GM12878 (cell line): Measurements from ENCODE around the gene TBC1D23. TPM values are rescaled to one million over a fixed set of nuclear protein-coding genes. Genes with fewer than 3 reads are reported as not detected.

Source experiments
- ATAC-seq: fragments of 200-7000 bp; cut with Tn5 transposase; 3 replicates; pipeline ENCODE4 v1.9.1; 2020; ENCODE audit warnings: mild to moderate bottlenecking, moderate library complexity
- BruUV-seq: library from RNA; stranded (reverse); fragments of 400-500 nt; replicated peaks from 2 replicates; lab custom pipeline; 2021; lab: Mats Ljungman, UMichigan
- CTCF ChIA-PET: fragments of 300-600 bp; sonication (Branson Sonifier 250); formaldehyde crosslinking; extraction: SDS; loops from one replicate; lab custom pipeline; 2021; ENCODE audit warnings: inconsistent platforms; lab: Yijun Ruan, JAX
- POLR2A ChIA-PET: fragments of 350-600 bp; formaldehyde crosslinking; extraction: SDS; loops from one replicate; lab custom pipeline; 2021; ENCODE audit warnings: inconsistent platforms; lab: Charles Lee
- RAD21 ChIA-PET: fragments of 300-600 bp; sonication (Branson Sonifier 250); formaldehyde crosslinking; loops from one replicate; lab custom pipeline; 2023; ENCODE audit warnings: antibody characterized with exemption; ENCODE audit not compliant: unreplicated experiment; lab: Charles Lee
- SMC1A ChIA-PET: fragments of 300-600 bp; sonication (Branson Sonifier 250); formaldehyde crosslinking; loops from one replicate; lab custom pipeline; 2023; ENCODE audit not compliant: unreplicated experiment, uncharacterized antibody; lab: Charles Lee
- DNase-seq: peaks from one replicate; pipeline ENCODE4 v3.0.0-alpha.2; 2011; ENCODE audit warnings: low read depth, low spot score
- FAIRE-seq: peaks from 3 replicates; lab custom pipeline; 2011; peaks lifted over from hg19 to GRCh38; lab: Jason Lieb, UNC
- H2AFZ ChIP-seq: 2 replicates; pipeline ENCODE4 v1.6.0; 2011; ENCODE audit warnings: low read depth, low read length, control low read depth; ENCODE audit not compliant: control insufficient read depth
- H3K27ac ChIP-seq: 2 replicates; pipeline ENCODE4 v1.5.1; 2011; ENCODE audit warnings: control low read depth; ENCODE audit not compliant: control insufficient read depth, insufficient read depth
- H3K27me3 ChIP-seq, 2 experiments: replicated peaks in 1 of 2; 2 replicates each; pipeline versions ENCODE4 v1.6.0 to v1.6.1; 2011; ENCODE audit warnings: low read length in 1 of 2; ENCODE audit not compliant: control insufficient read depth in 2 of 2, insufficient read depth in 2 of 2
- H3K36me3 ChIP-seq, 2 experiments: 2 replicates each; pipeline ENCODE4 v1.5.1; 2011; ENCODE audit warnings: low read length in 1 of 2; ENCODE audit not compliant: control insufficient read depth in 2 of 2, insufficient read depth in 2 of 2
- H3K4me1 ChIP-seq: 2 replicates; pipeline ENCODE4 v1.6.1; 2011; ENCODE audit warnings: mild to moderate bottlenecking, low read length, moderate library complexity, mixed read lengths; ENCODE audit not compliant: control insufficient read depth, insufficient read depth
- H3K4me2 ChIP-seq: 2 replicates; pipeline ENCODE4 v1.6.0; 2011; ENCODE audit warnings: control low read depth; ENCODE audit not compliant: control insufficient read depth, insufficient read depth
- H3K4me3 ChIP-seq: fragments of 200-600 bp; sonication (generic); 2 replicates; pipeline ENCODE4 v1.5.1; 2016
- H3K79me2 ChIP-seq: 2 replicates; pipeline ENCODE4 v1.6.0; 2011; ENCODE audit warnings: low read length; ENCODE audit not compliant: control insufficient read depth, insufficient read depth
- H3K9ac ChIP-seq: 2 replicates; pipeline ENCODE4 v1.8.0; 2011; ENCODE audit warnings: low read length, control low read depth, mixed read lengths; ENCODE audit not compliant: control insufficient read depth, insufficient read depth
- H3K9me3 ChIP-seq: replicated peaks from 3 replicates; pipeline ENCODE4 v1.5.1; 2011; ENCODE audit warnings: mild to moderate bottlenecking, low read length; ENCODE audit not compliant: control insufficient read depth, insufficient read depth
- H4K20me1 ChIP-seq: 2 replicates; pipeline ENCODE4 v1.6.0; 2011; ENCODE audit not compliant: control insufficient read depth, insufficient read depth
- ASH2L ChIP-seq: fragments of 300-600, 200-600 bp; sonication (generic); IDR thresholded peaks from 2 replicates; pipeline ENCODE4 v1.6.1; 2017; ENCODE audit warnings: low read depth, mild to moderate bottlenecking, borderline replicate concordance
- BACH1 ChIP-seq: fragments of 450-650 bp; IDR thresholded peaks from 2 replicates; pipeline ENCODE4 v1.6.1; 2017; ENCODE audit warnings: mild to moderate bottlenecking, borderline replicate concordance
- MEF2A ChIP-seq: IDR thresholded peaks from 2 replicates; pipeline ENCODE4 v1.6.1; 2011; ENCODE audit warnings: low read depth, mild to moderate bottlenecking, low read length, moderate library complexity; ENCODE audit not compliant: insufficient read depth
- NFIC ChIP-seq: IDR thresholded peaks from 2 replicates; pipeline ENCODE4 v1.6.1; 2012; ENCODE audit warnings: low read depth, mild to moderate bottlenecking, inconsistent platforms, low read length, moderate library complexity
- WGBS: methylation state at CpG from one replicate; pipeline ENCODE4 v1.1.6; 2016; ENCODE audit warnings: low lambda C conversion rate; ENCODE audit not compliant: insufficient replicate concordance, insufficient coverage; ENCODE audit errors: missing lambda C conversion rate; 5-methylcytosine and 5-hydroxymethylcytosine counted together
- in situ Hi-C: fragments of 300-500 bp; cut with MboI; formaldehyde crosslinking; loops from 9 replicates; pipeline ENCODE4 v1.14.3; 2018; ENCODE audit warnings: mixed read lengths
- intact Hi-C: fragments of 100-400 bp; cut with micrococcal nuclease; formaldehyde crosslinking; loops from one replicate; pipeline ENCODE4 v1.14.2; 2022; ENCODE audit not compliant: unreplicated experiment
- polyA plus RNA-seq, 11 experiments: library from polyadenylated mRNA; depleted of rRNA in 4 of 11; unstranded in 6 of 11; stranded (reverse) in 5 of 11; fragments of >200 nt; fragmentation: Nextera tagmentation in 4 of 11; fragmentation: Illumina TruSeq in 1 of 11; extraction: Ambion mirVana in 4 of 11; extraction: Trizol in 1 of 11; gene quantifications; 1 replicate in 1 of 11; 2 replicates in 10 of 11; pipeline versions ENCODE4 v1.2.1 to v1.2.3, GENCODE V29; 2011 to 2016; ENCODE audit warnings: inconsistent platforms in 2 of 11, missing spikeins in 2 of 11, low read depth in 1 of 11
- total RNA-seq, 4 experiments: library from RNA; depleted of rRNA in 3 of 4; stranded (reverse); fragments of >200 nt in 3 of 4; fragmentation: Illumina TruSeq in 1 of 4; extraction: Trizol in 1 of 4; gene quantifications; 2 replicates each; pipeline versions ENCODE4 v1.2.1 to v1.2.3, GENCODE V29; 2013 to 2021
- TF ChIP-seq, protein P1 (sequence below): IDR thresholded peaks from 2 replicates; pipeline ENCODE4 v1.6.1; 2011; ENCODE audit warnings: mild to moderate bottlenecking, low read depth, low read length, moderate library complexity; ENCODE audit not compliant: insufficient replicate concordance
- TF ChIP-seq, protein P2 (sequence below): fragments of 150-350 bp; IDR thresholded peaks from 2 replicates; pipeline ENCODE4 v1.6.1; 2016; ENCODE audit warnings: low read depth, low read length
- TF ChIP-seq, protein P3 (sequence below): IDR thresholded peaks from 2 replicates; pipeline ENCODE4 v1.6.1; 2011; ENCODE audit warnings: borderline replicate concordance, low read depth, mild to moderate bottlenecking, moderate library complexity, mixed read lengths, low read length; ENCODE audit not compliant: insufficient read depth; ENCODE audit errors: extremely low read length
- TF ChIP-seq, protein P4 (sequence below): fragments of 450-650 bp; IDR thresholded peaks from 2 replicates; pipeline ENCODE4 v1.6.1; 2017; ENCODE audit warnings: borderline replicate concordance

TBC1D23 gene
- total and polyA plus RNA-seq, 10 of the 15 experiments (the other 5 are each of a cell fraction or from before 2014, with no cell fraction given), result 8.2 to 23.2 (median 16.6) TPM

DNA sequence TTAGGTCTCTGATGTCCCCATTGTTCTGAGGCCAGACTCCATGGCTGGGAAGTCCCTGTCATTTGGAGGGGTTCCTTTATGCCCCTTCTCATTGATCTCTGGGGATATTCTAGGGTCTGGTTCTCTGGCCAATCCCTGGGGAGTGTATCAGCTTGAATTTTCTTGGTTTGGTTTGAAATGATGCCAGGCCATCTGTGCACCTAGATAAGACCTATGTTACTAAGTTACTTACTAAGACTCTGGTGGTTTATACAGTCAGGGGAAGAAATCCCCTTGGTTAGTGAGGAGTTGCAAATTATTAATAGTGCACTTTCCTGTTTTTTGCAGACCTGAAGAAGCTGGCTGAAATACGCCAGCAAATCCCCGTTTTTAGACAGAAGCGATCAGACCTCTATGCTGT lies 94.1 kb downstream of the TBC1D23 start:
- POLR2A ChIA-PET, result interaction anchor here (0.8 to 1.1 kb wide), 2 partner anchors 8 to 19 kb away, joined by 3 read pairs; no protein-coding TSS in a partner anchor
- BruUV-seq, result no TSS peak
- no peaks in the 10 kb centered on the region for H3K4me1 ChIP-seq
- FAIRE-seq (no peak), ATAC-seq (no peak), DNase-seq (no peak)
- H3K27me3 ChIP-seq, result no peaks in the 10 kb centered on the region
- WGBS, result 95% methylated on average over 3 of the region's 3 CpGs
- peaks cover 8 to 26% of the 10 kb centered on the region in 2 experiments for H3K36me3 ChIP-seq
- intact Hi-C loops (no loop called here), in situ Hi-C loops (no loop called here)
- no peak overlapping the region for H3K4me2 ChIP-seq
- RAD21 ChIA-PET, result interaction anchor here (1.5 kb wide), 1 partner anchor 22 kb away, joined by 3 read pairs; no protein-coding TSS in a partner anchor
- SMC1A ChIA-PET, result interaction anchor here (0.6 to 1.6 kb wide), 3 partner anchors 15 to 287 kb away, joined by 3 read pairs; no protein-coding TSS in a partner anchor
- H3K4me3 ChIP-seq, result no peak overlapping the region
- no peak overlapping the region for H3K27ac ChIP-seq
- H2AFZ ChIP-seq, result no peak overlapping the region
- H3K79me2 ChIP-seq, result no peaks in the 10 kb centered on the region
- CTCF ChIA-PET, result interaction anchor here (0.6 to 1.8 kb wide), 5 partner anchors 8 to 522 kb away, joined by 3 to 5 read pairs (median 4); no protein-coding TSS in a partner anchor
- no peaks in the 10 kb centered on the region for H4K20me1 ChIP-seq
- no peak overlapping the region for H3K9ac ChIP-seq
- H3K9me3 ChIP-seq, result peaks cover 5% of the 10 kb centered on the region; the same call in 2 of the 3 replicates
- TF ChIP-seq ASH2L, result no peak
- TF ChIP-seq, protein P1, sequence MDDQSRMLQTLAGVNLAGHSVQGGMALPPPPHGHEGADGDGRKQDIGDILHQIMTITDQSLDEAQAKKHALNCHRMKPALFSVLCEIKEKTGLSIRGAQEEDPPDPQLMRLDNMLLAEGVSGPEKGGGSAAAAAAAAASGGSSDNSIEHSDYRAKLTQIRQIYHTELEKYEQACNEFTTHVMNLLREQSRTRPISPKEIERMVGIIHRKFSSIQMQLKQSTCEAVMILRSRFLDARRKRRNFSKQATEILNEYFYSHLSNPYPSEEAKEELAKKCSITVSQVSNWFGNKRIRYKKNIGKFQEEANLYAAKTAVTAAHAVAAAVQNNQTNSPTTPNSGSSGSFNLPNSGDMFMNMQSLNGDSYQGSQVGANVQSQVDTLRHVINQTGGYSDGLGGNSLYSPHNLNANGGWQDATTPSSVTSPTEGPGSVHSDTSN, result no peak
- TF ChIP-seq NFIC, result no peak
- TF ChIP-seq BACH1, result no peak

DNA sequence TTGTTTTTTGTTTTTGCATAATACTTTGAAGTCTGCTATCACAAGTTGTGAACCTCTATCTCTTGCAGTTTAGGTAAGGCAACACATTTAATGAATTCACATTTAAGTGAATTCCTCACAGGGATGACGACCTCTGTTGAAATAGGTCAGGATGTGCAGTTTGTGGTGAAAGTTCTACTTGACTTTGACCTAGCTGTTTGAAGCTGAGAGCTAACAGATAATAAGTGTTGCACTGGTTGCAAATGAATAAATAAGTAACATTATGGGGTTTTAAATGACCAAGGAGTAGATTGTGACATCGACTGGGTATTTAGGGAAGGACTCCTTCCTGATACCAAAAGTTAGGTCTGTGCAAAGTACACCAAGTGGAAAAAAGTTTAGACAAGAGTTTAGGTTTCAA lies 97.6 kb downstream of the TBC1D23 start:
- ChIA-PET POLR2A (interaction anchor here (0.6 kb wide), 1 partner anchor 831 kb away, joined by 3 read pairs; no protein-coding TSS in a partner anchor), RAD21 (no interaction called here), CTCF (interaction anchor here (1.0 kb wide), 3 partner anchors 13 to 234 kb away, joined by 3 to 4 read pairs (median 3); partner anchors contain the start of gene LNP1), SMC1A (interaction anchor here (0.7 to 1.8 kb wide), 5 partner anchors 9 to 104 kb away, joined by 3 to 5 read pairs (median 3); no protein-coding TSS in a partner anchor)
- no peak overlapping the region for H3K4me3 ChIP-seq
- no peak overlapping the region for H2AFZ ChIP-seq
- peaks cover 1 to 21% of the 10 kb centered on the region in 2 experiments for H3K36me3 ChIP-seq
- DNase-seq (no peak), FAIRE-seq (no peak), ATAC-seq (no peak)
- intact Hi-C loops (no loop called here), in situ Hi-C loops (no loop called here)
- no peak overlapping the region for H3K4me2 ChIP-seq
- H3K9ac ChIP-seq, result no peak overlapping the region
- H3K79me2 ChIP-seq, result no peaks in the 10 kb centered on the region
- WGBS, result 97% methylated on average over 2 of the region's 2 CpGs
- H3K9me3 ChIP-seq, result no peaks in the 10 kb centered on the region
- BruUV-seq, result no TSS peak
- no peaks in the 10 kb centered on the region for H4K20me1 ChIP-seq
- H3K27ac ChIP-seq, result no peak overlapping the region
- H3K27me3 ChIP-seq, result no peaks in the 10 kb centered on the region
- no peaks in the 10 kb centered on the region for H3K4me1 ChIP-seq
- no peak for TF ChIP-seq MEF2A
- TF ChIP-seq, protein P2, sequence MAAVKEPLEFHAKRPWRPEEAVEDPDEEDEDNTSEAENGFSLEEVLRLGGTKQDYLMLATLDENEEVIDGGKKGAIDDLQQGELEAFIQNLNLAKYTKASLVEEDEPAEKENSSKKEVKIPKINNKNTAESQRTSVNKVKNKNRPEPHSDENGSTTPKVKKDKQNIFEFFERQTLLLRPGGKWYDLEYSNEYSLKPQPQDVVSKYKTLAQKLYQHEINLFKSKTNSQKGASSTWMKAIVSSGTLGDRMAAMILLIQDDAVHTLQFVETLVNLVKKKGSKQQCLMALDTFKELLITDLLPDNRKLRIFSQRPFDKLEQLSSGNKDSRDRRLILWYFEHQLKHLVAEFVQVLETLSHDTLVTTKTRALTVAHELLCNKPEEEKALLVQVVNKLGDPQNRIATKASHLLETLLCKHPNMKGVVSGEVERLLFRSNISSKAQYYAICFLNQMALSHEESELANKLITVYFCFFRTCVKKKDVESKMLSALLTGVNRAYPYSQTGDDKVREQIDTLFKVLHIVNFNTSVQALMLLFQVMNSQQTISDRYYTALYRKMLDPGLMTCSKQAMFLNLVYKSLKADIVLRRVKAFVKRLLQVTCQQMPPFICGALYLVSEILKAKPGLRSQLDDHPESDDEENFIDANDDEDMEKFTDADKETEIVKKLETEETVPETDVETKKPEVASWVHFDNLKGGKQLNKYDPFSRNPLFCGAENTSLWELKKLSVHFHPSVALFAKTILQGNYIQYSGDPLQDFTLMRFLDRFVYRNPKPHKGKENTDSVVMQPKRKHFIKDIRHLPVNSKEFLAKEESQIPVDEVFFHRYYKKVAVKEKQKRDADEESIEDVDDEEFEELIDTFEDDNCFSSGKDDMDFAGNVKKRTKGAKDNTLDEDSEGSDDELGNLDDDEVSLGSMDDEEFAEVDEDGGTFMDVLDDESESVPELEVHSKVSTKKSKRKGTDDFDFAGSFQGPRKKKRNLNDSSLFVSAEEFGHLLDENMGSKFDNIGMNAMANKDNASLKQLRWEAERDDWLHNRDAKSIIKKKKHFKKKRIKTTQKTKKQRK, result no peak
- TF ChIP-seq, protein P3, sequence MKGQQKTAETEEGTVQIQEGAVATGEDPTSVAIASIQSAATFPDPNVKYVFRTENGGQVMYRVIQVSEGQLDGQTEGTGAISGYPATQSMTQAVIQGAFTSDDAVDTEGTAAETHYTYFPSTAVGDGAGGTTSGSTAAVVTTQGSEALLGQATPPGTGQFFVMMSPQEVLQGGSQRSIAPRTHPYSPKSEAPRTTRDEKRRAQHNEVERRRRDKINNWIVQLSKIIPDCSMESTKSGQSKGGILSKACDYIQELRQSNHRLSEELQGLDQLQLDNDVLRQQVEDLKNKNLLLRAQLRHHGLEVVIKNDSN, result no peak
- TF ChIP-seq, protein P4, sequence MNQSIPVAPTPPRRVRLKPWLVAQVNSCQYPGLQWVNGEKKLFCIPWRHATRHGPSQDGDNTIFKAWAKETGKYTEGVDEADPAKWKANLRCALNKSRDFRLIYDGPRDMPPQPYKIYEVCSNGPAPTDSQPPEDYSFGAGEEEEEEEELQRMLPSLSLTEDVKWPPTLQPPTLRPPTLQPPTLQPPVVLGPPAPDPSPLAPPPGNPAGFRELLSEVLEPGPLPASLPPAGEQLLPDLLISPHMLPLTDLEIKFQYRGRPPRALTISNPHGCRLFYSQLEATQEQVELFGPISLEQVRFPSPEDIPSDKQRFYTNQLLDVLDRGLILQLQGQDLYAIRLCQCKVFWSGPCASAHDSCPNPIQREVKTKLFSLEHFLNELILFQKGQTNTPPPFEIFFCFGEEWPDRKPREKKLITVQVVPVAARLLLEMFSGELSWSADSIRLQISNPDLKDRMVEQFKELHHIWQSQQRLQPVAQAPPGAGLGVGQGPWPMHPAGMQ, result no peak
